H1 (cell line): ENCODE measurements around the gene RIMBP2. TPM values are rescaled to one million over a fixed set of nuclear protein-coding genes. Genes with fewer than 3 reads are reported as not detected.

Source experiments
- CTCF ChIA-PET: fragments of 300-600 bp; sonication (Branson Sonifier 250); formaldehyde crosslinking; loops from one replicate; lab custom pipeline; 2021; ENCODE audit not compliant: partially characterized antibody; lab: Charles Lee
- POLR2A ChIA-PET: fragments of 300-600 bp; sonication (Branson Sonifier 250); formaldehyde crosslinking; loops from one replicate; lab custom pipeline; 2021; ENCODE audit warnings: inconsistent platforms; ENCODE audit not compliant: partially characterized antibody; lab: Charles Lee
- DNase-seq, 2 experiments: peaks; one replicate each; pipeline versions ENCODE4 v3.0.0 to v3.0.0-alpha.2; 2010 to 2022; ENCODE audit warnings: low spot score in 2 of 2, low read depth in 1 of 2, mixed read lengths in 1 of 2
- FAIRE-seq: peaks from 2 replicates; lab custom pipeline; 2011; peaks lifted over from hg19 to GRCh38; lab: Jason Lieb, UNC
- H2AFZ ChIP-seq: 2 replicates; pipeline ENCODE4 v1.8.1; 2012; ENCODE audit warnings: low read length, inconsistent platforms
- H2AK5ac ChIP-seq: 2 replicates; pipeline ENCODE4 v1.6.1; 2013; ENCODE audit warnings: low read depth, low read length
- H2BK120ac ChIP-seq: replicated peaks from 2 replicates; pipeline ENCODE3; 2013; ENCODE audit warnings: low read depth, low read length, inconsistent platforms
- H2BK12ac ChIP-seq: 2 replicates; pipeline ENCODE4 v1.6.1; 2013; ENCODE audit warnings: low read depth, low read length
- H2BK15ac ChIP-seq: 2 replicates; pipeline ENCODE4 v1.6.1; 2013; ENCODE audit warnings: low read length
- H2BK20ac ChIP-seq: 2 replicates; pipeline ENCODE4 v1.6.1; 2013; ENCODE audit warnings: low read length
- H2BK5ac ChIP-seq: 2 replicates; pipeline ENCODE4 v1.6.1; 2013; ENCODE audit warnings: low read depth, low read length
- H3K14ac ChIP-seq: 2 replicates; pipeline ENCODE4 v1.6.1; 2013; ENCODE audit warnings: inconsistent platforms; ENCODE audit not compliant: insufficient read length
- H3K18ac ChIP-seq: 2 replicates; pipeline ENCODE4 v1.6.1; 2013; ENCODE audit warnings: low read length; ENCODE audit errors: extremely low read depth
- H3K23ac ChIP-seq: 2 replicates; pipeline ENCODE4 v1.6.1; 2013; ENCODE audit warnings: inconsistent platforms; ENCODE audit not compliant: insufficient read length
- H3K23me2 ChIP-seq: 2 replicates; pipeline ENCODE4 v1.6.1; 2013; ENCODE audit warnings: low read depth, low read length
- H3K27ac ChIP-seq: 2 replicates; pipeline ENCODE4 v1.6.1; 2011; ENCODE audit warnings: low read depth, low read length, inconsistent platforms
- H3K27me3 ChIP-seq, 4 experiments: replicated peaks in 1 of 4; 1 replicate in 1 of 4; 2 replicates in 3 of 4; pipeline versions ENCODE4 v1.6.1 to v1.8.1; 2011 to 2013; ENCODE audit warnings: low read length in 3 of 4, mild to moderate bottlenecking in 3 of 4, inconsistent platforms in 2 of 4, mixed read lengths in 2 of 4, moderate library complexity in 1 of 4; ENCODE audit not compliant: control insufficient read depth in 3 of 4, insufficient read depth in 3 of 4; ENCODE audit errors: extremely low read depth in 1 of 4
- H3K36me3 ChIP-seq, 4 experiments: 2 replicates each; pipeline versions ENCODE4 v1.6.1 to v1.8.1; 2011 to 2013; ENCODE audit warnings: mild to moderate bottlenecking in 4 of 4, low read length in 3 of 4, moderate library complexity in 2 of 4, control low read depth in 1 of 4, inconsistent platforms in 1 of 4; ENCODE audit not compliant: insufficient read depth in 4 of 4, control insufficient read depth in 2 of 4
- H3K4ac ChIP-seq: replicated peaks from 2 replicates; pipeline ENCODE3; 2013; ENCODE audit warnings: low read length, low read depth, mixed read lengths, inconsistent platforms; ENCODE audit not compliant: insufficient read length
- H3K4me1 ChIP-seq, 4 experiments: replicated peaks in 1 of 4; 1 replicate in 1 of 4; 2 replicates in 3 of 4; pipeline versions ENCODE4 v1.6.1 to v1.8.1; 2011 to 2013; ENCODE audit warnings: low read length in 3 of 4, inconsistent platforms in 2 of 4, mixed read lengths in 1 of 4; ENCODE audit not compliant: insufficient read depth in 4 of 4, control insufficient read depth in 3 of 4
- H3K4me2 ChIP-seq, 2 experiments: 2 replicates each; pipeline versions ENCODE4 v1.6.1 to v1.8.1; 2011 to 2013; ENCODE audit warnings: low read depth in 2 of 2, low read length in 2 of 2, control low read depth in 1 of 2, inconsistent platforms in 1 of 2, mild to moderate bottlenecking in 1 of 2; ENCODE audit not compliant: insufficient read depth in 1 of 2
- H3K4me3 ChIP-seq, 4 experiments: fragments of 200-600, 300-600 bp in 1 of 4; sonication (generic), shearing (Covaris generic), sonication (Bioruptor Twin) in 1 of 4; 2 replicates each; pipeline versions ENCODE4 v1.5.1 to v1.8.1; 2011 to 2016; ENCODE audit warnings: low read length in 4 of 4, low read depth in 3 of 4, control low read depth in 2 of 4, inconsistent platforms in 2 of 4, mild to moderate bottlenecking in 2 of 4, mixed read lengths in 1 of 4, moderate library complexity in 1 of 4; ENCODE audit not compliant: insufficient read depth in 2 of 4; ENCODE audit errors: extremely low read depth in 1 of 4
- H3K56ac ChIP-seq: replicated peaks from 2 replicates; pipeline ENCODE3; 2013; ENCODE audit warnings: low read depth, mild to moderate bottlenecking, mixed read lengths, low read length, inconsistent platforms; ENCODE audit not compliant: insufficient read length
- H3K79me1 ChIP-seq: 2 replicates; pipeline ENCODE4 v1.6.1; 2013; ENCODE audit warnings: low read depth, low read length, control low read depth
- H3K79me2 ChIP-seq, 2 experiments: 2 replicates each; pipeline versions ENCODE4 v1.6.1 to v1.8.1; 2012 to 2013; ENCODE audit warnings: low read length in 2 of 2, mild to moderate bottlenecking in 2 of 2, inconsistent platforms in 1 of 2; ENCODE audit not compliant: insufficient read depth in 2 of 2, control insufficient read depth in 1 of 2
- H3K9ac ChIP-seq, 4 experiments: replicated peaks in 1 of 4; 1 replicate in 1 of 4; 2 replicates in 3 of 4; pipeline versions ENCODE4 v1.6.1 to v1.8.1; 2011 to 2013; ENCODE audit warnings: low read depth in 3 of 4, low read length in 3 of 4, control low read depth in 2 of 4, mild to moderate bottlenecking in 2 of 4, moderate library complexity in 2 of 4, inconsistent platforms in 1 of 4; ENCODE audit errors: extremely low read depth in 1 of 4
- H3K9me3 ChIP-seq, 2 experiments: 2 replicates each; pipeline versions ENCODE4 v1.6.1 to v1.8.1; 2012 to 2013; ENCODE audit warnings: mild to moderate bottlenecking in 2 of 2, moderate library complexity in 2 of 2, control low read depth in 1 of 2, inconsistent platforms in 1 of 2, low read depth in 1 of 2, low read length in 1 of 2, mixed read lengths in 1 of 2; ENCODE audit not compliant: insufficient read depth in 2 of 2
- H4K20me1 ChIP-seq, 2 experiments: replicated peaks in 1 of 2; 2 replicates each; pipeline versions ENCODE3 to v1.8.1; 2011 to 2013; ENCODE audit warnings: inconsistent platforms in 2 of 2, low read length in 2 of 2, mild to moderate bottlenecking in 1 of 2; ENCODE audit not compliant: insufficient read depth in 2 of 2, control insufficient read depth in 1 of 2
- H4K5ac ChIP-seq: 2 replicates; pipeline ENCODE4 v1.6.1; 2013; ENCODE audit warnings: low read length, low read depth, mixed read lengths, inconsistent platforms; ENCODE audit not compliant: insufficient read length
- H4K8ac ChIP-seq: 2 replicates; pipeline ENCODE4 v1.8.0; 2013; ENCODE audit warnings: mild to moderate bottlenecking, moderate library complexity, low read length, inconsistent platforms; ENCODE audit not compliant: insufficient read depth; ENCODE audit errors: extremely low read depth
- H4K91ac ChIP-seq: replicated peaks from 2 replicates; pipeline ENCODE3; 2013; ENCODE audit warnings: low read length, mixed read lengths, inconsistent platforms; ENCODE audit not compliant: insufficient read length
- BCL11A ChIP-seq, 2 experiments: IDR thresholded peaks; one replicate each; pipeline ENCODE4 v1.6.1; 2011; ENCODE audit warnings: low read depth in 2 of 2, low read length in 2 of 2, mild to moderate bottlenecking in 2 of 2
- BRCA1 ChIP-seq: IDR thresholded peaks from 2 replicates; pipeline ENCODE4 v1.6.1; 2012; ENCODE audit warnings: low read depth, low read length, improper control_type of control experiment
- CEBPB ChIP-seq: IDR thresholded peaks from 2 replicates; pipeline ENCODE4 v1.6.1; 2012; ENCODE audit warnings: low read depth, low read length
- CHD1 ChIP-seq: IDR thresholded peaks from 2 replicates; pipeline ENCODE4 v1.6.1; 2012; ENCODE audit warnings: low read depth, low read length, improper control_type of control experiment
- CHD2 ChIP-seq: IDR thresholded peaks from 2 replicates; pipeline ENCODE4 v1.6.1; 2012; ENCODE audit warnings: low read length, improper control_type of control experiment
- MAFK ChIP-seq: IDR thresholded peaks from 2 replicates; pipeline ENCODE4 v1.6.1; 2012; ENCODE audit warnings: low read depth, mild to moderate bottlenecking, improper control_type of control experiment, low read length
- RAD21 ChIP-seq, 2 experiments: IDR thresholded peaks in 1 of 2; conservative IDR thresholded peaks in 1 of 2; 2 replicates each; pipeline ENCODE4 v1.6.1; 2011; ENCODE audit warnings: low read depth in 2 of 2, low read length in 2 of 2, improper control_type of control experiment in 1 of 2, inconsistent platforms in 1 of 2, mild to moderate bottlenecking in 1 of 2, moderate library complexity in 1 of 2
- SIX5 ChIP-seq: IDR thresholded peaks from 2 replicates; pipeline ENCODE4 v1.6.1; 2011; ENCODE audit warnings: mild to moderate bottlenecking, low read depth, low read length
- SP2 ChIP-seq: IDR thresholded peaks from 2 replicates; pipeline ENCODE4 v1.6.1; 2012; ENCODE audit warnings: mild to moderate bottlenecking, low read length, inconsistent platforms
- WGBS, 2 experiments: shearing (Covaris generic) in 1 of 2; methylation state at CpG; one replicate each; pipeline versions ENCODE4 v1.1.6 to v1.1.7; 2013 to 2015; ENCODE audit warnings: low lambda C conversion rate in 2 of 2, mixed read lengths in 2 of 2, inconsistent platforms in 1 of 2, low coverage in 1 of 2, missing lambda C conversion rate in 1 of 2; ENCODE audit not compliant: insufficient replicate concordance in 2 of 2, insufficient coverage in 1 of 2, insufficient read length in 1 of 2; ENCODE audit errors: extremely low coverage in 1 of 2, missing lambda C conversion rate in 1 of 2; 5-methylcytosine and 5-hydroxymethylcytosine counted together
- polyA plus RNA-seq, 7 experiments: library from polyadenylated mRNA; depleted of rRNA in 3 of 7; stranded (reverse) in 5 of 7; unstranded in 2 of 7; fragments of >200 nt in 5 of 7; fragments of 200-250 nt in 2 of 7; gene quantifications; 1 replicate in 5 of 7; 2 replicates in 1 of 7; 4 replicates in 1 of 7; pipeline versions ENCODE4 v1.2.1 to v1.2.3, GENCODE V29; 2011 to 2013; ENCODE audit warnings: missing spikeins in 2 of 7, mixed read lengths in 2 of 7
- total RNA-seq: library from RNA; stranded (reverse); fragmentation: NEBNext Ultra II Directional; extraction: Animal tissue kit (Norgen Biotek cat#: 25700); gene quantifications from 2 replicates; pipeline ENCODE4 v1.2.1, GENCODE V29; 2021
- TF ChIP-seq, protein P1 (sequence below): IDR thresholded peaks from 2 replicates; pipeline ENCODE4 v1.6.1; 2012; ENCODE audit warnings: low read length, inconsistent platforms
- TF ChIP-seq, protein P2 (sequence below), 3 experiments: IDR thresholded peaks; 1 replicate in 2 of 3; 2 replicates in 1 of 3; pipeline versions ENCODE4 v1.5.1 to v1.6.1; 2011; ENCODE audit warnings: low read length in 3 of 3, mild to moderate bottlenecking in 3 of 3, inconsistent platforms in 2 of 3, low read depth in 1 of 3, moderate library complexity in 1 of 3; ENCODE audit not compliant: insufficient read depth in 1 of 3; ENCODE audit errors: control extremely low read depth in 1 of 3

RIMBP2 gene
- total and polyA plus RNA-seq, 2 of the 8 experiments (the other 6 are each of a cell fraction or from before 2014, with no cell fraction given) = 0.18 to 0.65 TPM

GRCh38 chr12:130545475-130545874, 170.6 kb downstream of the RIMBP2 start:
- POLR2A ChIA-PET = no interaction called here
- Histone ChIP-seq H3K4me3 (no peak overlapping the region), H2BK120ac (no peak overlapping the region), H3K14ac (no peak overlapping the region), H4K8ac (no peak overlapping the region), H3K4me2 (no peak overlapping the region), H3K36me3 (no peaks in the 10 kb centered on the region), H3K56ac (no peak overlapping the region), H2BK20ac (no peak overlapping the region), H3K9me3 (no peaks in the 10 kb centered on the region), H2AFZ (no peak overlapping the region), H4K20me1 (no peaks in the 10 kb centered on the region), H3K27me3 (peaks cover 0 to 2% (median 0%) of the 10 kb centered on the region in 4 experiments; a peak in 1 of 7 replicates), H2BK5ac (no peak overlapping the region), H3K23me2 (no peaks in the 10 kb centered on the region), H2AK5ac (no peak overlapping the region), H3K4me1 (no peaks in the 10 kb centered on the region), H3K4ac (no peak overlapping the region), H3K9ac (no peak overlapping the region), H3K79me2 (no peaks in the 10 kb centered on the region), H3K79me1 (no peaks in the 10 kb centered on the region), H2BK12ac (no peak overlapping the region), H4K91ac (no peak overlapping the region), H4K5ac (no peak overlapping the region), H2BK15ac (no peak overlapping the region), H3K23ac (no peak overlapping the region), H3K27ac (no peak overlapping the region), H3K18ac (no peak overlapping the region)
- CTCF ChIA-PET = no interaction called here
- TF ChIP-seq SIX5 = no peak
- no peak for TF ChIP-seq BCL11A (IDR thresholded peaks at IDR 0.05; ENCODE audit: low read depth in 2 of 2, low read length in 2 of 2)
- no peak for TF ChIP-seq CHD1
- no peak for TF ChIP-seq BRCA1
- TF ChIP-seq, protein P1, sequence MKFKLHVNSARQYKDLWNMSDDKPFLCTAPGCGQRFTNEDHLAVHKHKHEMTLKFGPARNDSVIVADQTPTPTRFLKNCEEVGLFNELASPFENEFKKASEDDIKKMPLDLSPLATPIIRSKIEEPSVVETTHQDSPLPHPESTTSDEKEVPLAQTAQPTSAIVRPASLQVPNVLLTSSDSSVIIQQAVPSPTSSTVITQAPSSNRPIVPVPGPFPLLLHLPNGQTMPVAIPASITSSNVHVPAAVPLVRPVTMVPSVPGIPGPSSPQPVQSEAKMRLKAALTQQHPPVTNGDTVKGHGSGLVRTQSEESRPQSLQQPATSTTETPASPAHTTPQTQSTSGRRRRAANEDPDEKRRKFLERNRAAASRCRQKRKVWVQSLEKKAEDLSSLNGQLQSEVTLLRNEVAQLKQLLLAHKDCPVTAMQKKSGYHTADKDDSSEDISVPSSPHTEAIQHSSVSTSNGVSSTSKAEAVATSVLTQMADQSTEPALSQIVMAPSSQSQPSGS = no peak
- no peak for TF ChIP-seq CHD2
- TF ChIP-seq RAD21 (IDR thresholded peaks at IDR 0.05 in 1 of 2, conservative IDR thresholded peaks at IDR 0.05 in 1 of 2; ENCODE audit: low read depth in 2 of 2, low read length in 2 of 2) = no peak
- TF ChIP-seq MAFK = no peak
- no peak for TF ChIP-seq SP2
- TF ChIP-seq CEBPB = no peak
- TF ChIP-seq, protein P2, sequence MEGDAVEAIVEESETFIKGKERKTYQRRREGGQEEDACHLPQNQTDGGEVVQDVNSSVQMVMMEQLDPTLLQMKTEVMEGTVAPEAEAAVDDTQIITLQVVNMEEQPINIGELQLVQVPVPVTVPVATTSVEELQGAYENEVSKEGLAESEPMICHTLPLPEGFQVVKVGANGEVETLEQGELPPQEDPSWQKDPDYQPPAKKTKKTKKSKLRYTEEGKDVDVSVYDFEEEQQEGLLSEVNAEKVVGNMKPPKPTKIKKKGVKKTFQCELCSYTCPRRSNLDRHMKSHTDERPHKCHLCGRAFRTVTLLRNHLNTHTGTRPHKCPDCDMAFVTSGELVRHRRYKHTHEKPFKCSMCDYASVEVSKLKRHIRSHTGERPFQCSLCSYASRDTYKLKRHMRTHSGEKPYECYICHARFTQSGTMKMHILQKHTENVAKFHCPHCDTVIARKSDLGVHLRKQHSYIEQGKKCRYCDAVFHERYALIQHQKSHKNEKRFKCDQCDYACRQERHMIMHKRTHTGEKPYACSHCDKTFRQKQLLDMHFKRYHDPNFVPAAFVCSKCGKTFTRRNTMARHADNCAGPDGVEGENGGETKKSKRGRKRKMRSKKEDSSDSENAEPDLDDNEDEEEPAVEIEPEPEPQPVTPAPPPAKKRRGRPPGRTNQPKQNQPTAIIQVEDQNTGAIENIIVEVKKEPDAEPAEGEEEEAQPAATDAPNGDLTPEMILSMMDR (IDR thresholded peaks at IDR 0.05; ENCODE audit: control extremely low read depth in 1 of 3, insufficient read depth in 1 of 3, low read depth in 1 of 3, low read length in 3 of 3) = no peak
- DNase-seq = no peak
- 90% methylated on average over 17 of the region's 17 CpGs; no CpG with 5 or more reads in 1 of the 2 experiments for WGBS, 2 experiments
- no peak for FAIRE-seq
